ENCODE measurements around the gene SUGP2. TPM values are rescaled to one million over a fixed set of nuclear protein-coding genes. Genes with fewer than 3 reads are reported as not detected.

The SUGP2 gene
- total RNA-seq, 5 donors from 2014 or later (not counting 1 experiment from before 2014, with no cell fraction given) = 114 to 139 (median 119) TPM

- Histone ChIP-seq H3K9me3 (no peaks in the 10 kb centered on the region), H3K27ac (ENCODE audit: low read length) (no peak overlapping the region), H3K4me3 (ENCODE audit: control insufficient read depth in 1 of 2, extremely low read depth in 1 of 2, low read length in 1 of 2) (no peak overlapping the region), H3K27me3 (replicated peaks in 1 of 2; ENCODE audit: control insufficient read depth in 2 of 2, extremely low read depth in 1 of 2, insufficient read depth in 2 of 2, low read length in 1 of 2) (no peaks in the 10 kb centered on the region), H3K36me3 (ENCODE audit: control insufficient read depth in 2 of 2, extremely low read depth in 1 of 2, insufficient read depth in 1 of 2, low read length in 1 of 2) (peaks cover 16 to 67% of the 10 kb centered on the region in 2 donors), H3K4me1 (ENCODE audit: control insufficient read depth in 1 of 2, extremely low read depth in 1 of 2, insufficient read depth in 2 of 2, low read length in 2 of 2) (no peaks in the 10 kb centered on the region)
- peaks cover 22% of the 10 kb centered on the region for H3K36me3 Mint-ChIP-seq
- CTCF ChIA-PET = interaction anchor here in 1 of 2 donors (1.1 kb wide), 1 partner anchor 120 kb away, joined by 4 read pairs; no protein-coding TSS in a partner anchor
- no peak overlapping the region for H3K4me3 Mint-ChIP-seq
- ATAC-seq (replicated peaks in 1 of 4) (no peak), DNase-seq (no peak)
- H3K27me3 Mint-ChIP-seq = no peaks in the 10 kb centered on the region
- no peak overlapping the region for H3K27ac Mint-ChIP-seq
- POLR2A ChIA-PET = no interaction called here
- H3K9me3 Mint-ChIP-seq = no peaks in the 10 kb centered on the region
- WGBS (ENCODE audit: insufficient coverage) = 99% methylated on average over 17 of the region's 19 CpGs
- no peaks in the 10 kb centered on the region for H3K4me1 Mint-ChIP-seq
Observed at GRCh38 chr19:19054939-19055440, 21.7 kb upstream of the SUGP2 start.

GRCh38 chr19:19054315-19054938 is 21.1 kb upstream of the SUGP2 start:
- DNase-seq = no peak
- Mint-ChIP-seq H3K27ac (no peak overlapping the region), H3K9me3 (no peaks in the 10 kb centered on the region), H3K27me3 (no peaks in the 10 kb centered on the region), H3K36me3 (peaks cover 19% of the 10 kb centered on the region), H3K4me1 (no peaks in the 10 kb centered on the region), H3K4me3 (no peak overlapping the region)
- 94% methylated on average over 10 of the region's 15 CpGs for WGBS (ENCODE audit: insufficient coverage)
- Histone ChIP-seq H3K4me3 (ENCODE audit: control insufficient read depth in 1 of 2, extremely low read depth in 1 of 2, low read length in 1 of 2) (no peak overlapping the region), H3K27ac (ENCODE audit: low read length) (no peak overlapping the region), H3K4me1 (ENCODE audit: control insufficient read depth in 1 of 2, extremely low read depth in 1 of 2, insufficient read depth in 2 of 2, low read length in 2 of 2) (no peaks in the 10 kb centered on the region), H3K36me3 (ENCODE audit: control insufficient read depth in 2 of 2, extremely low read depth in 1 of 2, insufficient read depth in 1 of 2, low read length in 1 of 2) (peaks cover 16 to 67% of the 10 kb centered on the region in 2 donors), H3K9me3 (no peaks in the 10 kb centered on the region), H3K27me3 (replicated peaks in 1 of 2; ENCODE audit: control insufficient read depth in 2 of 2, extremely low read depth in 1 of 2, insufficient read depth in 2 of 2, low read length in 1 of 2) (no peaks in the 10 kb centered on the region)
- POLR2A ChIA-PET = interaction anchor here in 1 of 2 donors (0.6 kb wide), 1 partner anchor 33 kb away, joined by 3 read pairs; no protein-coding TSS in a partner anchor
- CTCF ChIA-PET = interaction anchor here (0.6 to 1.1 kb wide), 4 partner anchors 57 to 1360 kb away, joined by 3 to 12 read pairs (median 4); no protein-coding TSS in a partner anchor
- no peak for ATAC-seq (replicated peaks in 1 of 4)

GRCh38 chr19:19053508-19054314 is 20.4 kb upstream of the SUGP2 start:
- DNase-seq = peak in 32 of 35 experiments; percentile 24 to 82 (median 52)
- Mint-ChIP-seq H3K36me3 (peaks cover 19% of the 10 kb centered on the region), H3K27me3 (no peaks in the 10 kb centered on the region), H3K4me1 (no peaks in the 10 kb centered on the region), H3K27ac (no peak overlapping the region), H3K4me3 (no peak overlapping the region), H3K9me3 (no peaks in the 10 kb centered on the region)
- H3K9me3 ChIP-seq = no peaks in the 10 kb centered on the region
- H3K4me3 ChIP-seq (ENCODE audit: control insufficient read depth in 1 of 2, extremely low read depth in 1 of 2, low read length in 1 of 2) = no peak overlapping the region
- no peak overlapping the region for H3K27ac ChIP-seq (ENCODE audit: low read length)
- peak; percentile 56 to 84 (median 70) for ATAC-seq (replicated peaks in 1 of 4)
- H3K36me3 ChIP-seq (ENCODE audit: control insufficient read depth in 2 of 2, extremely low read depth in 1 of 2, insufficient read depth in 1 of 2, low read length in 1 of 2) = peaks cover 16 to 67% of the 10 kb centered on the region in 2 donors
- CTCF ChIA-PET = interaction anchor here (0.6 to 1.2 kb wide), 5 partner anchors 57 to 1359 kb away, joined by 3 to 12 read pairs (median 4); no protein-coding TSS in a partner anchor
- POLR2A ChIA-PET = interaction anchor here in 1 of 2 donors (0.6 kb wide), 1 partner anchor 34 kb away, joined by 3 read pairs; no protein-coding TSS in a partner anchor
- WGBS (ENCODE audit: insufficient coverage) = 93% methylated on average over 20 of the region's 25 CpGs
- H3K27me3 ChIP-seq (replicated peaks in 1 of 2; ENCODE audit: control insufficient read depth in 2 of 2, extremely low read depth in 1 of 2, insufficient read depth in 2 of 2, low read length in 1 of 2) = no peaks in the 10 kb centered on the region
- H3K4me1 ChIP-seq (ENCODE audit: control insufficient read depth in 1 of 2, extremely low read depth in 1 of 2, insufficient read depth in 2 of 2, low read length in 2 of 2) = no peaks in the 10 kb centered on the region

GRCh38 chr19:19052921-19053320 is 19.6 kb upstream of the SUGP2 start:
- Histone ChIP-seq H3K36me3 (ENCODE audit: control insufficient read depth in 2 of 2, extremely low read depth in 1 of 2, insufficient read depth in 1 of 2, low read length in 1 of 2) (peaks cover 15 to 62% of the 10 kb centered on the region in 2 donors), H3K27me3 (replicated peaks in 1 of 2; ENCODE audit: control insufficient read depth in 2 of 2, extremely low read depth in 1 of 2, insufficient read depth in 2 of 2, low read length in 1 of 2) (no peaks in the 10 kb centered on the region), H3K4me3 (ENCODE audit: control insufficient read depth in 1 of 2, extremely low read depth in 1 of 2, low read length in 1 of 2) (no peak overlapping the region), H3K27ac (ENCODE audit: low read length) (no peak overlapping the region), H3K4me1 (ENCODE audit: control insufficient read depth in 1 of 2, extremely low read depth in 1 of 2, insufficient read depth in 2 of 2, low read length in 2 of 2) (no peaks in the 10 kb centered on the region), H3K9me3 (no peaks in the 10 kb centered on the region)
- ChIA-PET POLR2A (no interaction called here), CTCF (interaction anchor here in 1 of 2 donors (0.5 to 1.2 kb wide), 2 partner anchors 74 to 88 kb away, joined by 5 read pairs; no protein-coding TSS in a partner anchor)
- WGBS (ENCODE audit: insufficient coverage) = 82% methylated on average over 1 of the region's 1 CpG
- H3K27me3 Mint-ChIP-seq = no peaks in the 10 kb centered on the region
- no peaks in the 10 kb centered on the region for H3K9me3 Mint-ChIP-seq
- no peak for ATAC-seq (replicated peaks in 1 of 4)
- peaks cover 16% of the 10 kb centered on the region for H3K36me3 Mint-ChIP-seq
- H3K27ac Mint-ChIP-seq = no peak overlapping the region
- H3K4me3 Mint-ChIP-seq = no peak overlapping the region
- no peak for DNase-seq
- H3K4me1 Mint-ChIP-seq = no peaks in the 10 kb centered on the region

- DNase-seq (no peak), ATAC-seq (replicated peaks in 1 of 4) (no peak)
- peaks cover 20% of the 10 kb centered on the region for H3K36me3 Mint-ChIP-seq
- WGBS (ENCODE audit: insufficient coverage) = 97% methylated on average over 18 of the region's 20 CpGs
- Histone ChIP-seq H3K36me3 (ENCODE audit: control insufficient read depth in 2 of 2, extremely low read depth in 1 of 2, insufficient read depth in 1 of 2, low read length in 1 of 2) (peaks cover 8 to 55% of the 10 kb centered on the region in 2 donors), H3K4me1 (ENCODE audit: control insufficient read depth in 1 of 2, extremely low read depth in 1 of 2, insufficient read depth in 2 of 2, low read length in 2 of 2) (no peaks in the 10 kb centered on the region), H3K9me3 (no peaks in the 10 kb centered on the region), H3K27me3 (replicated peaks in 1 of 2; ENCODE audit: control insufficient read depth in 2 of 2, extremely low read depth in 1 of 2, insufficient read depth in 2 of 2, low read length in 1 of 2) (no peaks in the 10 kb centered on the region), H3K27ac (ENCODE audit: low read length) (no peak overlapping the region), H3K4me3 (ENCODE audit: control insufficient read depth in 1 of 2, extremely low read depth in 1 of 2, low read length in 1 of 2) (no peak overlapping the region)
- no peaks in the 10 kb centered on the region for H3K9me3 Mint-ChIP-seq
- no peaks in the 10 kb centered on the region for H3K27me3 Mint-ChIP-seq
- H3K27ac Mint-ChIP-seq = no peak overlapping the region
- ChIA-PET POLR2A (no interaction called here), CTCF (interaction anchor here in 1 of 2 donors (0.6 kb wide), 1 partner anchor 20 kb away, joined by 4 read pairs; no protein-coding TSS in a partner anchor)
- H3K4me3 Mint-ChIP-seq = no peak overlapping the region
- H3K4me1 Mint-ChIP-seq = no peaks in the 10 kb centered on the region
Observed at GRCh38 chr19:19051478-19052213, 18.3 kb upstream of the SUGP2 start.

GRCh38 chr19:19050731-19051130 is 17.4 kb upstream of the SUGP2 start:
- Mint-ChIP-seq H3K27ac (no peak overlapping the region), H3K27me3 (no peaks in the 10 kb centered on the region), H3K36me3 (peaks cover 20% of the 10 kb centered on the region), H3K9me3 (no peaks in the 10 kb centered on the region), H3K4me3 (no peak overlapping the region), H3K4me1 (no peaks in the 10 kb centered on the region)
- Histone ChIP-seq H3K4me3 (ENCODE audit: control insufficient read depth in 1 of 2, extremely low read depth in 1 of 2, low read length in 1 of 2) (no peak overlapping the region), H3K27ac (ENCODE audit: low read length) (no peak overlapping the region), H3K27me3 (replicated peaks in 1 of 2; ENCODE audit: control insufficient read depth in 2 of 2, extremely low read depth in 1 of 2, insufficient read depth in 2 of 2, low read length in 1 of 2) (no peaks in the 10 kb centered on the region), H3K9me3 (no peaks in the 10 kb centered on the region), H3K4me1 (ENCODE audit: control insufficient read depth in 1 of 2, extremely low read depth in 1 of 2, insufficient read depth in 2 of 2, low read length in 2 of 2) (no peaks in the 10 kb centered on the region), H3K36me3 (ENCODE audit: control insufficient read depth in 2 of 2, extremely low read depth in 1 of 2, insufficient read depth in 1 of 2, low read length in 1 of 2) (peaks cover 8 to 49% of the 10 kb centered on the region in 2 donors)
- ChIA-PET POLR2A (no interaction called here), CTCF (no interaction called here)
- DNase-seq (no peak), ATAC-seq (replicated peaks in 1 of 4) (no peak)
- WGBS (ENCODE audit: insufficient coverage) = no CpG with 5 or more reads among the region's 2 CpGs
